ENCODE measurements around the gene MEF2D.

MEF2D gene

GRCh38 chr1:156423422-156424352 is 76.9 kb downstream of the MEF2D start:
- no peak for DNase-seq

- no peak for DNase-seq
These were observed 77.9 kb downstream of the MEF2D start for GRCh38 chr1:156422602-156423091.

- DNase-seq = no peak
These were observed 78.5 kb downstream of the MEF2D start for GRCh38 chr1:156421939-156422601.

- peak; percentile 26 for DNase-seq
These were observed 79.3 kb downstream of the MEF2D start for GRCh38 chr1:156421062-156421938.

- DNase-seq = no peak
These were observed 80.1 kb downstream of the MEF2D start for GRCh38 chr1:156420205-156421061.

GRCh38 chr1:156419854-156420204 is 80.7 kb downstream of the MEF2D start:
- no peak for DNase-seq

- DNase-seq = no peak
These were observed 82.0 kb downstream of the MEF2D start for GRCh38 chr1:156418416-156419070.

- DNase-seq = no peak
These were observed 83.1 kb downstream of the MEF2D start for GRCh38 chr1:156417401-156418020.

GRCh38 chr1:156416993-156417392 is 83.6 kb downstream of the MEF2D start:
- DNase-seq = no peak

GRCh38 chr1:156414461-156415064 is 86.0 kb downstream of the MEF2D start:
- DNase-seq = no peak
